ENCODE results near the gene SALL1.

The SALL1 gene

DNA sequence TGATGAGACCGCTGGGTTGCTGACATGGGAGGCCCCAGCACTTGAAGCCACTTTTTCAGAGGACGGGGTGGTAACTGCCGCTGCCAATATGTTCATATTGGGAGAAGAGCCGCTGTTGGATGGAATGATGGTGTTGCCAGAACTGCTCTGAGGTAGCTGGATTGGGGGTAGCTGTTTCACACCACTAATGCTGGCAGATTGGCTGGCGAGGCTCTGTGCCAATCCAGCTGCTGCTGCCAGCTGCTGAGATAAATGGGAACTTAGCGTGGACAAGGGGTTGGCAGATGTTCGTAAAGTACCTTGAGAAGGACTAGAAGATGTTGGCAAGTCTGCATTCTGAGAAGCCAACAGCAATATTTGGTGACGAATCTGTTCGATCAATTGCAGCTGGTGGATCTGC is 10.0 kb downstream of the SALL1 start:
- no peak for DNase-seq (ENCODE audit: low read depth)

DNA sequence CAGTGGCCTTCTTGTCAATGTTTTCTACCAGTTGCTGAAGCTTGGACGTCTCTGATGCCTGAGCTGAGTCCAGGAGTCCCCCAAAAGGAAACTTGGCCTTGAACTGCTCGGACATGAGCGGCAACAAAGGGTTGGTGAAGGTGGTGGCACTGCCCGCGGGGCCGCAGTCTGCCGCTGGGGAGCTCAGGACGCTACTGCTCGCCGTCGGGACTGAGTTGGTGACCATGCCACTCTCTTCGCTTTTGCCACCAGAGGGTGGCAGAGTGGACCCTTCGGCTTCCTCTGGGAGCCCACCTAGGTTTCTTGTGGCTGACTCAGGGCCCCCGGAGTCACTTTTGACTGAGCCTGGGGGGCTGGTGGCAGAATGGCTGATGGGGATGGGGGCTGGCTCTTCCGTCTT is 11.0 kb downstream of the SALL1 start:
- no peak for DNase-seq (ENCODE audit: low read depth)

DNA sequence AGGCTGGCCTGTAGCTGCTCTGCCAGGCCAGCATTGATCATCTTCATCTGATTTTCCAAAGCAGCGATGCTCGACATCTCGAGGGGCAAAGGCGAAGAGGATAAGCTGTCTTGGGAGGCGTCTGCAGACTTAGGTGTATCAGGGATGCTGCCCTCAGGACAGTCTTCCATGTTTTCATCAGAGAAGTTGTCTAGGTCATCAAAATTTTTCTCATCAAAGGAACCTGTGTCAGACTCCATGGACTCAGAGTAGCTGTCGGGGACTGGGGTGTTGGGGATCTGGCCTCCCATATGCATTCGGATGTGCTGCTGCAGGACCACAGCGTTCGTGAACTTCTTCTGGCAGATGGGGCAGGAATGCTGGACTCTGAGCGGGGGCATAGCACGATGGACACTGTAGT is 11.5 kb downstream of the SALL1 start:
- no peak for DNase-seq (ENCODE audit: low read depth)

DNA sequence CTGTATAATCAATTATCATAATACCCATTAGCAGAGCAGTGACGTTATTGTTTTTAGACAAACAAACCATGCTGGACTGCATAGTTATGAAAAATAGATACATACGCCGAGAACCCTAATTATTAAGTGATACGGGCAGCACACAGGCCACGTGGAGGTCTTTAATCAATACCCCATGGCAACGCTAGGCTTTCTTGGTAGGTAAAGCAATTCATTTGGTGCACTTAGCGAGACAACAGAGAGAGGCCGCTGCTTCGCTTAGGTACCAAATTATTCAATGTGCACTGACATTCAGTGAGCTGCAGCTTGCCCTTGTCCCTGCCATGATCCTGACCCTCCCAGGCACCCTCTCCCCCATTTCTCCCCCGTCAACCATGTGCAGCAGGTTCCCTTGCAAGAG is 12.9 kb downstream of the SALL1 start:
- DNase-seq (ENCODE audit: low read depth): no peak

DNA sequence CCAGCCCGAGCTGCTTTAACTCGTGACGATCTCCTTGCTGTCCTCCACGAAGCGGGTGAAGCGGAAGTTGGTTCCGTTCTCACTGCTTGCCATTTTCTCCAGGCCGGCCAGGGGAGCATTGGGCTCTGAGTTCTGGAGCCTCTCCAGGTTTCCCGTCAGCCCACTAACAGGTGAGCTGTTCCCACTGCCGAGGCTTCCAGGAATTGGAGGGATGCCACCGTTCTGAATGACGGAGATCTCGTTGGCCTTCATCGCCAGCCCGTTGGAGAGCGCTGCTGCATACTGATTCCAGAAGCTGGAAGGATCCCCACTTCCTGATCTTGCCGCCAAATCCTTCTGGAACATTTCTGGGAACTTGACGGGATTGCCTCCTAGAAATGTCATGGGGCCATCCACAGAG is 14.0 kb downstream of the SALL1 start:
- no peak for DNase-seq (ENCODE audit: low read depth)

GRCh38 chr16:51134876-51135275 is 16.2 kb downstream of the SALL1 start:
- no peak for DNase-seq (ENCODE audit: low read depth)

GRCh38 chr16:51134269-51134812 is 16.7 kb downstream of the SALL1 start:
- DNase-seq (ENCODE audit: low read depth): no peak

- no peak for DNase-seq (ENCODE audit: low read depth)
Observed at GRCh38 chr16:51133688-51134087, 17.4 kb downstream of the SALL1 start.

DNA sequence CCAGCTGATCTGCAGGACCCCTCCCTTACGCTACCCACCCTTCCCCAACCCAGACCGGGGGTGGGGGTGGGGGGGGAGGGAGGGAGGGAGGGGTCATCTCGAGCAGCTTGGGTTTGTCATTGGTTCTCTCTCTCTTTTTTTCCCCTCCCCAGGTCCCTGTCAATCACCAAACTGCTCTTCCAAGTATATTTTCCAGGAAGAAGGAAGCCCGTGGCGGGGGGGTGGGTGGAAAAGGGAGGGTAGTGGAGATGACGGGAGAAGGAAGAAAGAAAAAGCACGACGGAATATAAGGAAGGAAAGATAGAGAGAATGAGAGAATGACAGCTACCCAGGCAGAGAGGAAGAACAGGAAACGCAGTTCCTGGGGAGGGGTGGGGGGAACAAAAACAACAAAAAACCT is 17.9 kb downstream of the SALL1 start:
- DNase-seq (ENCODE audit: low read depth): no peak

DNA sequence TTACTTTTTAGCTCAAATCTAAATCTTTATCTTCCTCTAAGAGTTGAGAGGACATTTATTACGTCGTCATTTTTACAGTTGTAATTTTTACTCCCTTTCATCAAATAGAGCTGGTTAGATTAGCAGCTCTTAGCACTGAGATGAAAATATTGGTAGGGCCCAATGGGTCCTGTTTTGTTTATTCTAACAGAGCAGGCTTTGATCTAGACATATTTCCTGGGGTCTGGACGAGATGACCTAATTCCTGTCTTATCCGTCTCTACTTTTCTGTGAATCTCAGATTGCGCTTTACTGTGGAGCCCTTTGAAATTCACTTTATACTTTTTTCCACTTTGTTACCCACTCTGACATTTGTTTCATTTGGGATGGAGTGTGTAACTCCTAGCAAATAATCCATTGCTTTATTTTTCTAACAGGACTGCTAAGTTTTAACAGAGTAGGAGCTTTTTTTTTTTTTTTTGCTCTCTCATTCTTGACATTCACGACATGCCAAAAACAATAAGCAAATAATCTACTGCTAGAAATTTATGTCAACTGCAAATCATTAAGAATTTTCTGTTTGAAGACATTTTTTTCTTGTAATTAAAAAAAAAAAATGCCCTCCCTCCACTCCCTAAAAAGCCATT is 18.5 kb downstream of the SALL1 start:
- no peak for DNase-seq (ENCODE audit: low read depth)

DNA sequence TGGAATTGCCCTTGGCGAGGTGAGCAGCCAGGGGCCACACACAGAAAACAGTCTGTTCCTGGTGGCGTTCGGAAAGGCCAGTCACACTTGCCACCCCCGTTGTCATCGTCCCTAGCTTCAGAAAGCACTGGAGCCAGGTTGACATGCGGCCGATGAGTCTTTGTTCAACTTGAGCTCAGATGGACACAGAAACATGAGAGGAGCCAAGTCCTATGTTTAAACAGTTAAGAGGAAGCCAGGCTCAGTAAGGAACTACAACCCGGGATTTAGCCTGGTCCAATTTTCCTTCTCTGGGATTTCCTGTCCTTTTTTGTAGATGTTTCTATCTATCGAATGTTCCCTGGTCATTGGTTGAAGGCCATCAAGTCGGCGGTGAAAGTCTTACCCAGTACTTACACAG is 19.5 kb downstream of the SALL1 start:
- DNase-seq (ENCODE audit: low read depth): no peak

DNA sequence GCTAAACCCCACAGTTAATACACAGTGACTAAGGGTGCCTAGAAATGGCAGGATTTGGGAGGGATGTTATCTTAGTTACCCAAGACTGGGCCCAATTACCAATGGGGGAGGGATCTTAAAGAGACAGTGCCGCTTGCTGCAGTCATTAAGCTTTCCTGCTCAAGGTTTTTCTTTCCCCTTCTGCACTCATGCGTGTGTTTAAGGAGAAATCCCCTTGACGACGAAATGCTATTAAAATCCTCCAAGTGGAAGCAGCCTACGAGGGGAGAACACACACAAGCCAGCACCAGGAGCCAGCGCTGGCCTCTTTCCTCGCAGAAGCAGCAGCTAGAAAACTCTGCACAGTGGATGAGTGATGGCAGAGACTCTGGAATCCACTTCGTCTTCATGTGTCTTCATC is 22.0 kb downstream of the SALL1 start:
- no peak for DNase-seq (ENCODE audit: low read depth)

- DNase-seq (ENCODE audit: low read depth): no peak
Observed at GRCh38 chr16:51125992-51126391, 25.1 kb downstream of the SALL1 start.

GRCh38 chr16:51124896-51125295 is 26.2 kb downstream of the SALL1 start:
- DNase-seq (ENCODE audit: low read depth): no peak

- DNase-seq (ENCODE audit: low read depth): no peak
Observed at GRCh38 chr16:51121850-51122249, 29.2 kb downstream of the SALL1 start.

DNA sequence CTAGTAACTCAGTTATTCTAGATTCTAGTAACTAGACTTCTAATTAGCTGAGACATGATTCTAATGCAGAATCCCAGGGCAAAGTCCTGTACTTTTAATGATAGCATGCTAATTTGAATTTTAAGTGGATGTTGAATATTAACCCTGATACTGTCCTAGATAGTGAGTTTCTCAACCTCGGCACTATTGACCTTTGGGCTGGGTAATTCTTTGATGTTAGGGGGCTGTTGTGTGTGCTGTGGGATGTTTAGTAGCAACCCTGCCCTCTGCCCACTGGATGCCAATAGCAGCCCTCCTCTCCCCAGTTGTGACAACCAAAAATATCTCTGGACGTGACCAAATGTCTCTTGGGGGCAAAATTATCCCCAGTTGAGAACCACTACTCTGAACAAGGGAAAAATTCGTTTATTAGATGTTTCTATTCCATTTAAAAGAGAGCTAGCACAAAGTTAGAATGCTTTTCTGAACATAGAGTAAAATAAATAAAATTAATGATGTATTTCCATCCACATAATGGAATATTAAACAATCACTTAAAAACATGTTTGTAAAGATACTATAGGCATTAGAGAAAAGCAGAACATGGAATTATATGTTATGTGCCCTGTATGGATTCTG is 30.2 kb downstream of the SALL1 start:
- DNase-seq (ENCODE audit: low read depth): no peak

GRCh38 chr16:51119973-51120729 is 30.9 kb downstream of the SALL1 start:
- DNase-seq (ENCODE audit: low read depth): no peak

DNA sequence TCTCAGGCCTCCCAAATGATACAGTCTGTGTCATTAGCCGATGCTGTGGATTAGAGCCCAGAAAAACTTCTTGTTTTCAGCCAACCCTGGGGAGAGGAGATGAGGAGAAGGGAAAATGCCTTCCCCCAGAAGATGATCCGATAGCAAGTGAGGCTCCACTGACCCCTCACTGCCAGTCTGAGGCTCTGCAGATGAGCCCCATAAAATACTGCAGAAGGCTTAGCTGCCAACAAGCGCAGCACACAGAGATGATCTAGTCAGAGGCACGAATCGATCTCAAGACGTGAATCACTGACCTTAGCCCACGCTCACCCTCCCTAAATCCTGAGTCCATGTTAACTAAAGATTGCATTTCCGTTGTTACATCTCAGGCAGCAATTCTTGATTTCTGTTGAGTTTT is 31.5 kb downstream of the SALL1 start:
- no peak for DNase-seq (ENCODE audit: low read depth)

GRCh38 chr16:51116353-51116752 is 34.7 kb downstream of the SALL1 start:
- no peak for DNase-seq (ENCODE audit: low read depth)

DNA sequence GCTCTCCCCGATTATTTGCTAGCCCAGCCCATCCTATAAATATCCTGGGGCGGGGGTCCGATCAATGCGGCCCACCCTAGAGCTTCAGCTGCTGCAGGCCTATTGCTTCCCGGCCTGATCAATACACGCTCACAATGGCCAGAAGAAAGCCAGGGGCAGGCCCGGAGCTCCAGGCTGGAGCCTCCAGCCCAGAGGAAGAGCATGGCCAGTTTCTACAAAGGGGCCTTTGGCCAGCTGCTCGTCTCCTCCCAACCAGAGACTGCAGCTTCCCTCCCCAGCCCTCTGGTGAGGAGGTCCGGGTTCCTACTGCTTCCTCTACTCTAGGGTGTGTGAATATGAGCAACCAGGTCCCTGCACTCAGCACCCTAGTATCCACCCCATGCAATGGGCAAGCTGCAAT is 36.7 kb downstream of the SALL1 start:
- no peak for DNase-seq (ENCODE audit: low read depth)

DNA sequence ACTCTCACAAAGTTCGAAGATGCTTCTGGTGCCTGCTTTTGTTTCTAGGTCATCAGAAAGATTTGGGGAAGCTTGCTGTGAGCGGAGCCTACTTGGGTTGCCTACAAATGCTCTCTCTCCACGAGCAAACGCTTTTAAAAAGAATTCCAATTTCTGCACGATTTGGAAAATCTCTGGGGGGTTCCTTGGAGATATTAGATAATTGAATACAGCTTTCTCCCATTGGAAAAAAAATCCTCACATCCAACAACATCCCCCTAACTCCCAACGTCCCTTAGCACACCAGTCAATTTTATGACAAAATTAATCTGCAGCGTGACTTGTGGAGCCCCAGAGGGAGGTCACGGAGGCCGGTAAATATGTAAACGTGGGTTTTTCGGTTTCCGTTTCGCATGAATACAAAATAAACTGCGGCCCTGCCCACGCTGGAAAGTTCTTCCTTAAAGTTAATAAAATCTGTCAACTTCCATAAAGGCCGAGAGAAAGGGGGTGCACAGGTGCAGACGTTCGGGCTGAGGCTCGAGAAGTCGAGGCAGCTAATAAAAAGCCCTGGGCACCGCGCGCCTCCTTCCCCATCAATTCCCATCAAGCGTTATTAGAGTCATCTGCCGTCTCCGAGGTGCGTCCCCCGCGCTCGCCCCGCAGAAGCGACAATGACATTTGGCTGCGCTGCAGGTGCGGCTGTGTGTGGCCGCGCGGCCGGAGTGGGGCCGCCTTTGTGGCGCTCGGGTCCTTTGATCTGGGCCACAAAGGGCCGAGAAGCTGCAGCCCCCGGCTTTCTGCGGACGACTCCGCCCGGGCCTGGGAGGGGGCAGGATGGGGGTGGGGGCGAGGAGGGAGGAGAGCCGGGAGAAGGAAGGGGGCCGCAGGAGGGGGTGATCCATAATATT is 37.6 kb downstream of the SALL1 start:
- no peak for DNase-seq (ENCODE audit: low read depth)

- no peak for DNase-seq (ENCODE audit: low read depth)
Observed at GRCh38 chr16:51112323-51112722, 38.7 kb downstream of the SALL1 start.

Data from iris pigment epithelial cell (primary cell).